A549 (cell line): ENCODE data around the gene TRIO. TPM values are rescaled to one million over a fixed set of nuclear protein-coding genes. Genes with fewer than 3 reads are reported as not detected.

Experiments used
- ATAC-seq, 2 experiments: fragments of 200-7000 bp in 1 of 2; fragments of >200 bp in 1 of 2; cut with Nextera tagmentation in 1 of 2; cut with Tn5 transposase in 1 of 2; 3 replicates each; pipeline versions ENCODE4 v1.8.0 to v1.9.1; 2018 to 2020; ENCODE audit warnings: mild to moderate bottlenecking in 1 of 2, moderate library complexity in 1 of 2
- CTCF ChIA-PET: fragments of 300-600 bp; sonication (Branson Sonifier 250); formaldehyde crosslinking; extraction: SDS; loops from one replicate; lab custom pipeline; 2021; ENCODE audit warnings: antibody characterized with exemption, inconsistent platforms; lab: Yijun Ruan, JAX
- POLR2A ChIA-PET: fragments of 350-600 bp; formaldehyde crosslinking; extraction: SDS; loops from one replicate; lab custom pipeline; 2021; ENCODE audit warnings: antibody characterized with exemption, inconsistent platforms; lab: Yijun Ruan, JAX
- DNase-seq, 2 experiments: peaks; one replicate each; pipeline versions ENCODE4 v3.0.0 to v3.0.0-alpha.2; 2011 to 2016; ENCODE audit warnings: low read depth in 1 of 2, low spot score in 1 of 2
- FAIRE-seq: peaks from 2 replicates; lab custom pipeline; 2011; peaks lifted over from hg19 to GRCh38; lab: Jason Lieb, UNC
- H3K27ac ChIP-seq, 2 experiments: fragments of >200 bp; sonication (Bioruptor Twin); formaldehyde crosslinking; 3 replicates each; pipeline ENCODE4 v1.5.1; 2016 to 2017
- H3K4me1 ChIP-seq: fragments of >200 bp; sonication (Bioruptor Twin); formaldehyde crosslinking; 3 replicates; pipeline ENCODE4 v1.6.1; 2016
- H3K4me2 ChIP-seq: fragments of >200 bp; sonication (Bioruptor Twin); formaldehyde crosslinking; 3 replicates; pipeline ENCODE4 v1.6.1; 2016
- H3K4me3 ChIP-seq: fragments of >200 bp; sonication (Bioruptor Twin); formaldehyde crosslinking; 3 replicates; pipeline ENCODE4 v1.5.1; 2016
- H3K9me3 ChIP-seq: fragments of >200 bp; sonication (Bioruptor Twin); formaldehyde crosslinking; 3 replicates; pipeline ENCODE4 v1.6.1; 2016
- ATOH8 ChIP-seq: fragments of 250-450 bp; sonication (Bioruptor Pico); IDR thresholded peaks from 2 replicates; pipeline ENCODE4 v1.5.0; 2020; ENCODE audit warnings: low read depth, mild to moderate bottlenecking, moderate library complexity
- CBX8 ChIP-seq: fragments of 200-600 bp; sonication (generic); IDR thresholded peaks from 2 replicates; pipeline ENCODE4 v1.6.1; 2016
- CTCF ChIP-seq: fragments of >200 bp; sonication (Bioruptor Twin); formaldehyde crosslinking; IDR thresholded peaks from 3 replicates; pipeline ENCODE4 v1.5.1; 2016
- EHMT2 ChIP-seq: fragments of 200-600 bp; sonication (generic); IDR thresholded peaks from 2 replicates; pipeline ENCODE4 v1.6.1; 2016; ENCODE audit warnings: antibody characterized with exemption, low read depth, mild to moderate bottlenecking, moderate library complexity
- HOXA7 ChIP-seq: fragments of 250-450 bp; sonication (Bioruptor Pico); IDR thresholded peaks from 2 replicates; pipeline ENCODE4 v1.5.0; 2020; ENCODE audit warnings: mild to moderate bottlenecking, moderate library complexity
- HOXB5 ChIP-seq: fragments of 250-450 bp; sonication (Bioruptor Pico); IDR thresholded peaks from 2 replicates; pipeline ENCODE4 v1.5.0; 2020; ENCODE audit warnings: mild to moderate bottlenecking, moderate library complexity
- JUN ChIP-seq, 2 experiments: fragments of >200 bp; sonication (Bioruptor Twin); formaldehyde crosslinking; IDR thresholded peaks; 2 replicates in 1 of 2; 3 replicates in 1 of 2; pipeline ENCODE4 v1.6.1; 2016 to 2017
- MAX ChIP-seq: IDR thresholded peaks from 2 replicates; pipeline ENCODE4 v1.6.1; 2012
- MAZ ChIP-seq: fragments of 150-350 bp; IDR thresholded peaks from 2 replicates; pipeline ENCODE4 v1.6.1; 2014; ENCODE audit warnings: antibody characterized with exemption, low read depth, low read length, borderline replicate concordance
- NPAS2 ChIP-seq: fragments of 250-450 bp; sonication (Bioruptor Pico); IDR thresholded peaks from 2 replicates; pipeline ENCODE4 v1.8.0; 2022; ENCODE audit warnings: mild to moderate bottlenecking, moderate library complexity, borderline replicate concordance
- NR3C1 ChIP-seq: fragments of >200 bp; sonication (Bioruptor Twin); formaldehyde crosslinking; IDR thresholded peaks from 3 replicates; pipeline ENCODE4 v1.6.1; 2017
- POLR2A ChIP-seq: IDR thresholded peaks from 2 replicates; pipeline ENCODE4 v1.6.1; 2012; ENCODE audit warnings: mild to moderate bottlenecking, low read length
- POLR2AphosphoS2 ChIP-seq: conservative IDR thresholded peaks from 2 replicates; pipeline ENCODE4 v1.6.1; 2012; ENCODE audit warnings: low read length, improper control_type of control experiment, inconsistent platforms
- RAD21 ChIP-seq, 2 experiments: fragments of >200 bp in 1 of 2; sonication (Bioruptor Twin) in 1 of 2; formaldehyde crosslinking in 1 of 2; IDR thresholded peaks in 1 of 2; conservative IDR thresholded peaks in 1 of 2; 2 replicates in 1 of 2; 3 replicates in 1 of 2; pipeline ENCODE4 v1.6.1; 2012 to 2018; ENCODE audit warnings: inconsistent platforms in 1 of 2
- RARB ChIP-seq: fragments of 250-450 bp; sonication (Bioruptor Pico); IDR thresholded peaks from 2 replicates; pipeline ENCODE4 v1.8.0; 2021; ENCODE audit warnings: mild to moderate bottlenecking, moderate library complexity
- RCOR1 ChIP-seq: fragments of 150-350 bp; IDR thresholded peaks from 2 replicates; pipeline ENCODE4 v1.6.1; 2014; ENCODE audit warnings: antibody characterized with exemption, low read length, low read depth
- SMC3 ChIP-seq: fragments of >200 bp; sonication (Bioruptor Twin); formaldehyde crosslinking; IDR thresholded peaks from 3 replicates; pipeline ENCODE4 v1.6.1; 2018; ENCODE audit warnings: inconsistent platforms
- SREBF2 ChIP-seq: fragments of 450-650 bp; IDR thresholded peaks from 2 replicates; pipeline ENCODE4 v1.6.1; 2014; ENCODE audit warnings: mild to moderate bottlenecking, moderate library complexity
- TP53 ChIP-seq: fragments of 250-450 bp; sonication (Bioruptor Pico); IDR thresholded peaks from 2 replicates; pipeline ENCODE4 v1.5.0; 2021; ENCODE audit warnings: mild to moderate bottlenecking, moderate library complexity
- WGBS: methylation state at CpG from one replicate; pipeline ENCODE4 v1.1.6; 2017; ENCODE audit errors: missing lambda C conversion rate; 5-methylcytosine and 5-hydroxymethylcytosine counted together
- polyA plus RNA-seq, 4 experiments: library from polyadenylated mRNA; depleted of rRNA in 3 of 4; stranded (reverse); fragments of >200 nt; fragmentation: RNase III in 1 of 4; extraction: RNeasy Plus Mini Kit Qiagen cat#74134 plus additional on column Dnase treatment in 1 of 4; gene quantifications; 2 replicates in 3 of 4; 3 replicates in 1 of 4; pipeline ENCODE4 v1.2.3, GENCODE V29; 2011 to 2017
- TF ChIP-seq, protein P1 (sequence below): fragments of 250-450 bp; sonication (Bioruptor Pico); IDR thresholded peaks from 2 replicates; pipeline ENCODE4 v1.5.0; 2021; ENCODE audit warnings: mild to moderate bottlenecking, moderate library complexity, borderline replicate concordance
- TF ChIP-seq, protein P2 (sequence below): IDR thresholded peaks from 2 replicates; pipeline ENCODE4 v1.6.1; 2012; ENCODE audit warnings: low read depth, borderline replicate concordance

TRIO gene
- polyA plus RNA-seq, 2 of the 4 experiments (the other 2 are of a cell fraction) = 47.5 to 79.0 TPM

GRCh38 chr5:14107536-14107935 is 35.6 kb upstream of the TRIO start:
- TF ChIP-seq TP53 (CRISPR knock-in tag) = no peak
- no peak for TF ChIP-seq JUN (IDR thresholded peaks at IDR 0.05)
- no peak for TF ChIP-seq POLR2AphosphoS2
- no peak for TF ChIP-seq NPAS2 (CRISPR knock-in tag)
- TF ChIP-seq RCOR1 = no peak
- TF ChIP-seq HOXB5 (CRISPR knock-in tag) = no peak
- TF ChIP-seq, protein P1, sequence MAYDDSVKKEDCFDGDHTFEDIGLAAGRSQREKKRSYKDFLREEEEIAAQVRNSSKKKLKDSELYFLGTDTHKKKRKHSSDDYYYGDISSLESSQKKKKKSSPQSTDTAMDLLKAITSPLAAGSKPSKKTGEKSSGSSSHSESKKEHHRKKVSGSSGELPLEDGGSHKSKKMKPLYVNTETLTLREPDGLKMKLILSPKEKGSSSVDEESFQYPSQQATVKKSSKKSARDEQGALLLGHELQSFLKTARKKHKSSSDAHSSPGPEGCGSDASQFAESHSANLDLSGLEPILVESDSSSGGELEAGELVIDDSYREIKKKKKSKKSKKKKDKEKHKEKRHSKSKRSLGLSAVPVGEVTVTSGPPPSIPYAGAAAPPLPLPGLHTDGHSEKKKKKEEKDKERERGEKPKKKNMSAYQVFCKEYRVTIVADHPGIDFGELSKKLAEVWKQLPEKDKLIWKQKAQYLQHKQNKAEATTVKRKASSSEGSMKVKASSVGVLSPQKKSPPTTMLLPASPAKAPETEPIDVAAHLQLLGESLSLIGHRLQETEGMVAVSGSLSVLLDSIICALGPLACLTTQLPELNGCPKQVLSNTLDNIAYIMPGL = no peak
- no peak for TF ChIP-seq POLR2A
- TF ChIP-seq HOXA7 = no peak
- no peak for TF ChIP-seq SREBF2
- TF ChIP-seq MAZ = no peak
- TF ChIP-seq EHMT2 = no peak
- no peak for TF ChIP-seq NR3C1
- 91% methylated on average over 8 of the region's 8 CpGs for WGBS
- Histone ChIP-seq H3K4me3 (no peak overlapping the region), H3K4me1 (peaks cover 36% of the 10 kb centered on the region), H3K4me2 (no peak overlapping the region), H3K9me3 (peaks cover 3% of the 10 kb centered on the region; the same call in 1 of the 3 replicates), H3K27ac (no peak overlapping the region)
- ChIA-PET CTCF (interaction anchor here (0.7 to 3.5 kb wide), 19 partner anchors 12 to 542 kb away, joined by 3 to 36 read pairs (median 4); partner anchors contain the start of gene TRIO), POLR2A (no interaction called here)
- FAIRE-seq = no peak
- DNase-seq = no peak
- no peak for ATAC-seq

DNA sequence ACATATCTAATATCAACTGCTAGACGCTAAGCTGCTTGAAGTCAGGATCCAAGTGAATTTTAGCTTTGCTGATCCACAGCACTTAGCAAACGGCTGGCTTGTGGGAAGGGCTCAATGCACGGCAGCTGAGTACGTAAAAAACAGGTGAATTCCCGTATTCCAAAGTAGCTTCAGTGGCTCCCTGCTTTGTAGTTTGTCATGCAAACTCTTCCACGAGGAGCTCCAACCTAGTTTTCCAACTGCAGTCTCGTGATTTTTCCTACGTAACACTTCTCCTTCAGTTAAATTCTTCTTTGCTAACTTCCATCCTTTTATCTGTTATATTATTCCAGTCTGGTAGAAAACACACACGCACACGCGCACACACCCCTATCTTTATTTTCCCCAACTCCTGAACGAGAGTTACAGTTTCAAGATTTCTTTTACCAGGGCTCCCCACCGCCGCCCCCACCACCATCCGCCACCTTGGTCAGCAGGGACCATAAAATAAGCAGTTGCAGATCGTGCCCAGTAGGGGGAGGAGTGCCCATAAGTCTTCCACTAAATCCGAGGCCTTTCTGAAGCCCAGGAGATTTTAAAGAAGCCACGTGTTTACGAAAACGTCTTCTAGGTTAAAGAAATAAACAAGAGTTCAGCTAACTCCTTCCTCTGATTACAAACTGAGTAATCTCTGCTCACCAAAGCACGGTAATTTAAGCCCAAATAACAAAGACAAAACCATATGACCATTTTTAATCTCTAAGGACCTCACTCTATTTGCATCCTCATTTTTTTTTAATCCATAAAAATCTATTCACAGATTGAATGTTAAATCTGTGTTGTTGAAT is 34.8 kb upstream of the TRIO start:
- ATAC-seq = peak; percentile 68 to 88; a peak in 4 of 6 replicates
- Histone ChIP-seq H3K4me2 (peak overlapping the region; percentile 10), H3K4me1 (peaks cover 36% of the 10 kb centered on the region), H3K27ac (peak overlapping the region; percentile 34 to 63; a peak in 5 of 6 replicates), H3K9me3 (peaks cover 3% of the 10 kb centered on the region; the same call in 1 of the 3 replicates), H3K4me3 (no peak overlapping the region)
- POLR2A ChIA-PET = no interaction called here
- peak; percentile 74 to 85 for DNase-seq
- FAIRE-seq = no peak
- 48% methylated on average over 19 of the region's 21 CpGs for WGBS
- CTCF ChIA-PET = interaction anchor here (0.6 to 3.5 kb wide), 42 partner anchors 12 to 541 kb away, joined by 3 to 36 read pairs (median 4); partner anchors contain the start of gene TRIO
- TF ChIP-seq TP53 (CRISPR knock-in tag) = no peak
- TF ChIP-seq ATOH8 (CRISPR knock-in tag) = no peak
- TF ChIP-seq CTCF = peak; percentile 57
- TF ChIP-seq CBX8 = no peak
- no peak for TF ChIP-seq RARB
- peak; percentile 68; the same call in 1 of the 2 replicates for TF ChIP-seq HOXB5 (CRISPR knock-in tag)
- peak; percentile 85 for TF ChIP-seq MAX
- peak; percentile 72 for TF ChIP-seq SMC3
- TF ChIP-seq, protein P2, sequence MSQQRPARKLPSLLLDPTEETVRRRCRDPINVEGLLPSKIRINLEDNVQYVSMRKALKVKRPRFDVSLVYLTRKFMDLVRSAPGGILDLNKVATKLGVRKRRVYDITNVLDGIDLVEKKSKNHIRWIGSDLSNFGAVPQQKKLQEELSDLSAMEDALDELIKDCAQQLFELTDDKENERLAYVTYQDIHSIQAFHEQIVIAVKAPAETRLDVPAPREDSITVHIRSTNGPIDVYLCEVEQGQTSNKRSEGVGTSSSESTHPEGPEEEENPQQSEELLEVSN = peak; percentile 28; the same call in 1 of the 2 replicates
- TF ChIP-seq RAD21 (conservative IDR thresholded peaks at IDR 0.05 in 1 of 2, IDR thresholded peaks at IDR 0.05 in 1 of 2) = peak; percentile 68 to 76
